Ishikawa (cell line): ENCODE results near the gene PDE1A.

Source experiments
- CEBPB ChIP-seq: IDR thresholded peaks from 2 replicates; pipeline ENCODE4 v1.6.1; 2012
- EP300 ChIP-seq: IDR thresholded peaks from 2 replicates; pipeline ENCODE4 v1.6.1; 2012; ENCODE audit warnings: borderline replicate concordance
- MAX ChIP-seq: IDR thresholded peaks from 2 replicates; pipeline ENCODE4 v1.6.1; 2012
- REST ChIP-seq: IDR thresholded peaks from 2 replicates; pipeline ENCODE4 v1.6.1; 2012; ENCODE audit warnings: low read depth, mild to moderate bottlenecking
- TAF1 ChIP-seq: IDR thresholded peaks from 2 replicates; pipeline ENCODE4 v1.6.1; 2012; ENCODE audit warnings: low read depth, mild to moderate bottlenecking

- no peak for TF ChIP-seq REST
- no peak for TF ChIP-seq EP300
- TF ChIP-seq TAF1, result no peak
- TF ChIP-seq CEBPB, result no peak
- TF ChIP-seq MAX, result no peak
These were observed 127.2 kb downstream of the PDE1A start for GRCh38 chr2:182299632-182300031.
